K562 (cell line): ENCODE data around the gene DPAGT1. TPM values are rescaled to one million over a fixed set of nuclear protein-coding genes. Genes with fewer than 3 reads are reported as not detected.
A peak's percentile ranks its signal among the peaks of the same experiment; 100 is the strongest.

Experiments used
- BMI1 ChIP-seq: fragments of 150-350 bp; IDR thresholded peaks from 2 replicates; pipeline ENCODE4 v1.6.1; 2014; ENCODE audit warnings: low read length
- GATA2 ChIP-seq: sonication (generic); formaldehyde crosslinking; IDR thresholded peaks from 2 replicates; pipeline ENCODE4 v1.4.0; 2020; ENCODE audit warnings: mild to moderate bottlenecking, missing genetic modification reagents
- KLF13 ChIP-seq: fragments of 450-650 bp; IDR thresholded peaks from 2 replicates; pipeline ENCODE4 v1.6.1; 2016; ENCODE audit warnings: missing genetic modification characterization, low read depth, mild to moderate bottlenecking, missing compliant biosample characterization, moderate library complexity, borderline replicate concordance
- NCOR1 ChIP-seq: fragments of 450-650 bp; IDR thresholded peaks from 2 replicates; pipeline ENCODE4 v1.6.1; 2016; ENCODE audit warnings: mild to moderate bottlenecking, moderate library complexity
- NR2C1 ChIP-seq, 2 experiments: fragments of 450-650 bp; IDR thresholded peaks; 2 replicates each; pipeline ENCODE4 v1.6.1; 2017; ENCODE audit warnings: mild to moderate bottlenecking in 2 of 2, antibody characterized with exemption in 1 of 2, inconsistent platforms in 1 of 2, missing compliant biosample characterization in 1 of 2, missing genetic modification characterization in 1 of 2
- RCOR1 ChIP-seq, 2 experiments: IDR thresholded peaks; 2 replicates each; pipeline ENCODE4 v1.6.1; 2012; ENCODE audit warnings: low read depth in 2 of 2, low read length in 2 of 2, borderline replicate concordance in 1 of 2, improper control_type of control experiment in 1 of 2
- SREBF1 ChIP-seq: fragments of 150-350 bp; IDR thresholded peaks from 2 replicates; pipeline ENCODE4 v1.6.1; 2014; ENCODE audit warnings: antibody characterized with exemption, low read depth, low read length, borderline replicate concordance
- STAT5B ChIP-seq: fragments of 250-450 bp; sonication (Bioruptor Pico); IDR thresholded peaks from 2 replicates; pipeline ENCODE4 v1.8.0; 2021; ENCODE audit warnings: mild to moderate bottlenecking, inconsistent platforms
- ZFP1 ChIP-seq: fragments of 450-650 bp; formaldehyde crosslinking; IDR thresholded peaks from 2 replicates; pipeline ENCODE4 v1.4.0; 2020; ENCODE audit warnings: mild to moderate bottlenecking, mixed read lengths
- ZKSCAN3 ChIP-seq: fragments of 250-450 bp; sonication (Bioruptor Pico); IDR thresholded peaks from 2 replicates; pipeline ENCODE4 v1.4.0; 2020
- ZNF436 ChIP-seq: fragments of 250-450, 450-650 bp; sonication (Bioruptor Pico); formaldehyde crosslinking; IDR thresholded peaks from 2 replicates; pipeline ENCODE4 v1.7.0; 2020; ENCODE audit warnings: mild to moderate bottlenecking
- polyA plus RNA-seq, 8 experiments: library from polyadenylated mRNA; depleted of rRNA in 4 of 8; stranded (reverse) in 5 of 8; unstranded in 3 of 8; fragments of >200 nt; fragmentation: Nextera tagmentation in 2 of 8; fragmentation: Illumina TruSeq in 1 of 8; extraction: Ambion mirVana in 2 of 8; extraction: Trizol in 1 of 8; gene quantifications; 2 replicates each; pipeline versions ENCODE4 v1.2.1 to v1.2.3, GENCODE V29; 2011 to 2014; ENCODE audit warnings: inconsistent platforms in 1 of 8, missing spikeins in 1 of 8
- total RNA-seq, 7 experiments: library from RNA; depleted of rRNA in 6 of 7; stranded (reverse); fragments of >200 nt in 6 of 7; fragmentation: Illumina TruSeq in 2 of 7; extraction: Trizol in 2 of 7; gene quantifications; 2 replicates each; pipeline versions ENCODE4 v1.2.1 to v1.2.3, GENCODE V29; 2011 to 2021; ENCODE audit warnings: low replicate concordance in 1 of 7
- TF ChIP-seq, protein P1 (sequence below): sonication (generic); formaldehyde crosslinking; IDR thresholded peaks from 2 replicates; pipeline ENCODE4 v1.8.0; 2022; ENCODE audit warnings: mild to moderate bottlenecking, missing genetic modification reagents
- TF ChIP-seq, protein P2 (sequence below), 3 experiments: IDR thresholded peaks in 2 of 3; conservative IDR thresholded peaks in 1 of 3; 2 replicates each; pipeline ENCODE4 v1.5.1; 2011 to 2012; ENCODE audit warnings: low read length in 3 of 3, mild to moderate bottlenecking in 3 of 3, control low read depth in 2 of 3, improper control_type of control experiment in 1 of 3, inconsistent platforms in 1 of 3, low read depth in 1 of 3, mixed read lengths in 1 of 3, moderate library complexity in 1 of 3; ENCODE audit not compliant: insufficient read depth in 2 of 3
- TF ChIP-seq, protein P3 (sequence below): fragments of 450-650 bp; IDR thresholded peaks from 2 replicates; pipeline ENCODE4 v1.7.0; 2016; ENCODE audit warnings: borderline replicate concordance
- TF ChIP-seq, protein P4 (sequence below): sonication (generic); formaldehyde crosslinking; IDR thresholded peaks from 2 replicates; pipeline ENCODE4 v1.9.0; 2022; ENCODE audit warnings: mild to moderate bottlenecking, missing genetic modification reagents
- TF ChIP-seq, protein P5 (sequence below): sonication (generic); IDR thresholded peaks from 2 replicates; pipeline ENCODE4 v1.6.1; 2016
- TF ChIP-seq, protein P6 (sequence below), 3 experiments: fragments of 200-800 bp in 1 of 3; sonication (Bioruptor generic) in 1 of 3; sonication (generic) in 1 of 3; formaldehyde crosslinking in 1 of 3; IDR thresholded peaks; 2 replicates each; pipeline versions ENCODE4 v1.6.1 to v1.8.0; 2016 to 2022; ENCODE audit warnings: mild to moderate bottlenecking in 2 of 3, missing compliant biosample characterization in 2 of 3, missing genetic modification characterization in 2 of 3, missing genetic modification reagents in 1 of 3

Gene DPAGT1
- total and polyA plus RNA-seq, 9 of the 15 experiments (the other 6 are each of a cell fraction or from before 2014, with no cell fraction given), result 29.9 to 135 (median 85.0) TPM

DNA sequence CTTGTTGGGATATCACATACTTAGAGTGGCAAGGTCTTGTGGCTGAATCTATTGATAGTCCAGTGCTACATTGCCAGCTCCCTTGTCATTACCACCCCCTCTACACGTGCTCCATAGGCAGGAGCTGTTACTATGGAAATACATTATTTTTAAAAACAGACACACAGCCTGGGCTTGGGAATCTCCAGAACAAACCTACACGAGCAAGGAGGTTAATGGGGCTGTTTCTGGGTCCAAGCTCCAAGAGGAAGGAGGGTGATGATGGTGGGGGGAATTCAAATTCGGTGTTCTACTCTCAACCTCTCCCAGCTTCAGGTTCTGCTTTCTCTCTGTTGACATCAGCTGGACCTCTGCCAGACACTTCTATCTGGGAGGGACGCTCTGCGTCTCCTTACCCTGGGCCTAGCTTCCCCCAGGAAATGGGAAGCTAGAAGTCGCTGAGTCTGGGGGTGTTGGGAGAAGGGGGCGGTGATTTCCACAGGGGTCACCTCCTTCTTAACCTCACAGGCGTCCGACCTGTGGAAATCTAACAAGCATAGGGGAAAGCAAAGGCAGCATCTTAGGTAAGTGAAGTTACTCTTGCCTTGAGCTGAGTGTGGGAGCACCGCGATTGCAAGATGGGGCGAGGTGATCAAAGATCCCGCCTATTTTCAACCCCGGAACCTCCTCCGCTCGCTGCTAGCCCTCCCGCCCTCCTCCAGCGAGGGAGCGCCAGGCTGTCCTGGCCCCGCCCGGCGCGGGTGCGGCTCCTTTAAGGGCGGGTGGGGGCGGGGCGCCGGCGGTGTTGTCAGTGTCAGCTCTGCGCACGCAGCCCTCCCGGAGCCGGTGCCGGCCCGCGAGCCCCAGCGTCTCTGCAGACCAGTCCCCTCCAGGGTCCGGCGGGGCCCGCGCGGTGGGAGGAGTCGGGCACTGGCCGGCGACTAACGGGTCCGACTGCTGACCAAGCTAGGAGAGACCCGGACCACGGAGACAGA lies 5.2 kb upstream of the DPAGT1 start, which contains the start of gene C2CD2L (continued):
- TF ChIP-seq, protein P1, sequence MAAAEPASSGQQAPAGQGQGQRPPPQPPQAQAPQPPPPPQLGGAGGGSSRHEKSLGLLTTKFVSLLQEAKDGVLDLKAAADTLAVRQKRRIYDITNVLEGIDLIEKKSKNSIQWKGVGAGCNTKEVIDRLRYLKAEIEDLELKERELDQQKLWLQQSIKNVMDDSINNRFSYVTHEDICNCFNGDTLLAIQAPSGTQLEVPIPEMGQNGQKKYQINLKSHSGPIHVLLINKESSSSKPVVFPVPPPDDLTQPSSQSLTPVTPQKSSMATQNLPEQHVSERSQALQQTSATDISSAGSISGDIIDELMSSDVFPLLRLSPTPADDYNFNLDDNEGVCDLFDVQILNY (CRISPR knock-in tag), result no peak
- TF ChIP-seq KLF13 (tag) (no peak), ZKSCAN3 (CRISPR knock-in tag) (no peak), BMI1 (no peak), ZNF436 (no peak), ZFP1 (no peak), GATA2 (CRISPR knock-in tag) (no peak), SREBF1 (no peak), NR2C1 (IDR thresholded peaks at IDR 0.05) (no peak), NR2C1 (tag; IDR thresholded peaks at IDR 0.05) (no peak), NCOR1 (peak; percentile 30; the same call in 1 of the 2 replicates), STAT5B (CRISPR knock-in tag) (no peak), RCOR1 (IDR thresholded peaks at IDR 0.05; ENCODE audit: borderline replicate concordance in 1 of 2, low read depth in 2 of 2, low read length in 2 of 2) (peak; percentile 15 to 61; a peak in 3 of 4 replicates)
- TF ChIP-seq, protein P2, sequence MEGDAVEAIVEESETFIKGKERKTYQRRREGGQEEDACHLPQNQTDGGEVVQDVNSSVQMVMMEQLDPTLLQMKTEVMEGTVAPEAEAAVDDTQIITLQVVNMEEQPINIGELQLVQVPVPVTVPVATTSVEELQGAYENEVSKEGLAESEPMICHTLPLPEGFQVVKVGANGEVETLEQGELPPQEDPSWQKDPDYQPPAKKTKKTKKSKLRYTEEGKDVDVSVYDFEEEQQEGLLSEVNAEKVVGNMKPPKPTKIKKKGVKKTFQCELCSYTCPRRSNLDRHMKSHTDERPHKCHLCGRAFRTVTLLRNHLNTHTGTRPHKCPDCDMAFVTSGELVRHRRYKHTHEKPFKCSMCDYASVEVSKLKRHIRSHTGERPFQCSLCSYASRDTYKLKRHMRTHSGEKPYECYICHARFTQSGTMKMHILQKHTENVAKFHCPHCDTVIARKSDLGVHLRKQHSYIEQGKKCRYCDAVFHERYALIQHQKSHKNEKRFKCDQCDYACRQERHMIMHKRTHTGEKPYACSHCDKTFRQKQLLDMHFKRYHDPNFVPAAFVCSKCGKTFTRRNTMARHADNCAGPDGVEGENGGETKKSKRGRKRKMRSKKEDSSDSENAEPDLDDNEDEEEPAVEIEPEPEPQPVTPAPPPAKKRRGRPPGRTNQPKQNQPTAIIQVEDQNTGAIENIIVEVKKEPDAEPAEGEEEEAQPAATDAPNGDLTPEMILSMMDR (IDR thresholded peaks at IDR 0.05 in 2 of 3, conservative IDR thresholded peaks at IDR 0.05 in 1 of 3; ENCODE audit: insufficient read depth in 2 of 3, low read depth in 1 of 3, low read length in 3 of 3), result no peak
- TF ChIP-seq, protein P3, sequence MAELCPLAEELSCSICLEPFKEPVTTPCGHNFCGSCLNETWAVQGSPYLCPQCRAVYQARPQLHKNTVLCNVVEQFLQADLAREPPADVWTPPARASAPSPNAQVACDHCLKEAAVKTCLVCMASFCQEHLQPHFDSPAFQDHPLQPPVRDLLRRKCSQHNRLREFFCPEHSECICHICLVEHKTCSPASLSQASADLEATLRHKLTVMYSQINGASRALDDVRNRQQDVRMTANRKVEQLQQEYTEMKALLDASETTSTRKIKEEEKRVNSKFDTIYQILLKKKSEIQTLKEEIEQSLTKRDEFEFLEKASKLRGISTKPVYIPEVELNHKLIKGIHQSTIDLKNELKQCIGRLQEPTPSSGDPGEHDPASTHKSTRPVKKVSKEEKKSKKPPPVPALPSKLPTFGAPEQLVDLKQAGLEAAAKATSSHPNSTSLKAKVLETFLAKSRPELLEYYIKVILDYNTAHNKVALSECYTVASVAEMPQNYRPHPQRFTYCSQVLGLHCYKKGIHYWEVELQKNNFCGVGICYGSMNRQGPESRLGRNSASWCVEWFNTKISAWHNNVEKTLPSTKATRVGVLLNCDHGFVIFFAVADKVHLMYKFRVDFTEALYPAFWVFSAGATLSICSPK, result no peak
- TF ChIP-seq, protein P4, sequence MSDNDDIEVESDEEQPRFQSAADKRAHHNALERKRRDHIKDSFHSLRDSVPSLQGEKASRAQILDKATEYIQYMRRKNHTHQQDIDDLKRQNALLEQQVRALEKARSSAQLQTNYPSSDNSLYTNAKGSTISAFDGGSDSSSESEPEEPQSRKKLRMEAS (CRISPR knock-in tag), result no peak
- TF ChIP-seq, protein P5, sequence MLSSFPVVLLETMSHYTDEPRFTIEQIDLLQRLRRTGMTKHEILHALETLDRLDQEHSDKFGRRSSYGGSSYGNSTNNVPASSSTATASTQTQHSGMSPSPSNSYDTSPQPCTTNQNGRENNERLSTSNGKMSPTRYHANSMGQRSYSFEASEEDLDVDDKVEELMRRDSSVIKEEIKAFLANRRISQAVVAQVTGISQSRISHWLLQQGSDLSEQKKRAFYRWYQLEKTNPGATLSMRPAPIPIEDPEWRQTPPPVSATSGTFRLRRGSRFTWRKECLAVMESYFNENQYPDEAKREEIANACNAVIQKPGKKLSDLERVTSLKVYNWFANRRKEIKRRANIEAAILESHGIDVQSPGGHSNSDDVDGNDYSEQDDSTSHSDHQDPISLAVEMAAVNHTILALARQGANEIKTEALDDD, result no peak
- TF ChIP-seq, protein P6, sequence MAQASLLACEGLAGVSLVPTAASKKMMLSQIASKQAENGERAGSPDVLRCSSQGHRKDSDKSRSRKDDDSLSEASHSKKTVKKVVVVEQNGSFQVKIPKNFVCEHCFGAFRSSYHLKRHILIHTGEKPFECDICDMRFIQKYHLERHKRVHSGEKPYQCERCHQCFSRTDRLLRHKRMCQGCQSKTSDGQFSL (CRISPR knock-in tag; IDR thresholded peaks at IDR 0.05), result no peak
- TF ChIP-seq, protein P6 (tag; IDR thresholded peaks at IDR 0.05), result no peak
